ENCODE data around the gene HGFAC. TPM values are rescaled to one million over a fixed set of nuclear protein-coding genes. Genes with fewer than 3 reads are reported as not detected.

Gene HGFAC
- total RNA-seq, 2 donors from 2014 or later = not detected

- H3K4me1 Mint-ChIP-seq (ENCODE audit: low read depth in 2 of 2) = no peaks in the 10 kb centered on the region
- no peaks in the 10 kb centered on the region for H3K9me3 Mint-ChIP-seq
- H3K27me3 Mint-ChIP-seq = peaks cover 0 to 2% of the 10 kb centered on the region in 2 donors
- no peaks in the 10 kb centered on the region for H3K36me3 Mint-ChIP-seq
- DNase-seq (ENCODE audit: low spot score) = no peak
- ATAC-seq = no peak
- no peak overlapping the region for H3K4me3 Mint-ChIP-seq
- no peak overlapping the region for H3K27ac Mint-ChIP-seq
Observed at GRCh38 chr4:3477750-3478430, 36.1 kb downstream of the HGFAC start.

- Mint-ChIP-seq H3K4me1 (ENCODE audit: low read depth in 2 of 2) (no peaks in the 10 kb centered on the region), H3K9me3 (no peaks in the 10 kb centered on the region), H3K4me3 (no peak overlapping the region), H3K27ac (no peak overlapping the region), H3K27me3 (peaks cover 0 to 2% of the 10 kb centered on the region in 2 donors), H3K36me3 (no peaks in the 10 kb centered on the region)
- no peak for DNase-seq (ENCODE audit: low spot score)
- no peak for ATAC-seq
Observed at GRCh38 chr4:3478446-3479357, 36.9 kb downstream of the HGFAC start.

GRCh38 chr4:3479358-3480101 lies 37.8 kb downstream of the HGFAC start:
- H3K4me3 Mint-ChIP-seq = no peak overlapping the region
- ATAC-seq (no peak), DNase-seq (ENCODE audit: low spot score) (no peak)
- H3K4me1 Mint-ChIP-seq (ENCODE audit: low read depth in 2 of 2) = no peaks in the 10 kb centered on the region
- no peaks in the 10 kb centered on the region for H3K36me3 Mint-ChIP-seq
- no peak overlapping the region for H3K27ac Mint-ChIP-seq
- peaks cover 0 to 2% of the 10 kb centered on the region in 2 donors for H3K27me3 Mint-ChIP-seq
- no peaks in the 10 kb centered on the region for H3K9me3 Mint-ChIP-seq

GRCh38 chr4:3480528-3481112 lies 38.9 kb downstream of the HGFAC start:
- Mint-ChIP-seq H3K4me1 (ENCODE audit: low read depth in 2 of 2) (peaks cover 0 to 2% of the 10 kb centered on the region in 2 donors), H3K27ac (no peak overlapping the region), H3K27me3 (peaks cover 0 to 2% of the 10 kb centered on the region in 2 donors), H3K4me3 (no peak overlapping the region), H3K9me3 (no peaks in the 10 kb centered on the region), H3K36me3 (no peaks in the 10 kb centered on the region)
- ATAC-seq = peak; percentile 54 to 78
- peak; percentile 74 for DNase-seq (ENCODE audit: low spot score)

GRCh38 chr4:3481113-3481531 lies 39.4 kb downstream of the HGFAC start:
- no peak for ATAC-seq
- H3K36me3 Mint-ChIP-seq = no peaks in the 10 kb centered on the region
- peaks cover 0 to 2% of the 10 kb centered on the region in 2 donors for H3K4me1 Mint-ChIP-seq (ENCODE audit: low read depth in 2 of 2)
- peaks cover 0 to 2% of the 10 kb centered on the region in 2 donors for H3K27me3 Mint-ChIP-seq
- no peak overlapping the region for H3K4me3 Mint-ChIP-seq
- H3K27ac Mint-ChIP-seq = no peak overlapping the region
- H3K9me3 Mint-ChIP-seq = no peaks in the 10 kb centered on the region
- no peak for DNase-seq (ENCODE audit: low spot score)

- H3K9me3 Mint-ChIP-seq = no peaks in the 10 kb centered on the region
Observed at GRCh38 chr4:3481783-3482393, 40.1 kb downstream of the HGFAC start.

GRCh38 chr4:3482707-3483106 lies 40.9 kb downstream of the HGFAC start:
- no peak overlapping the region for H3K27ac Mint-ChIP-seq
- no peaks in the 10 kb centered on the region for H3K36me3 Mint-ChIP-seq
- peaks cover 0 to 2% of the 10 kb centered on the region in 2 donors for H3K27me3 Mint-ChIP-seq
- ATAC-seq (no peak), DNase-seq (ENCODE audit: low spot score) (no peak)
- H3K4me1 Mint-ChIP-seq (ENCODE audit: low read depth in 2 of 2) = peaks cover 0 to 5% of the 10 kb centered on the region in 2 donors
- no peak overlapping the region for H3K4me3 Mint-ChIP-seq
- no peaks in the 10 kb centered on the region for H3K9me3 Mint-ChIP-seq

More at GRCh38 chr4:3481783-3482393, 40.1 kb downstream of the HGFAC start:
- DNase-seq (ENCODE audit: low spot score) (no peak), ATAC-seq (no peak)
- Mint-ChIP-seq H3K4me1 (ENCODE audit: low read depth in 2 of 2) (peaks cover 0 to 5% of the 10 kb centered on the region in 2 donors), H3K27ac (no peak overlapping the region), H3K36me3 (no peaks in the 10 kb centered on the region), H3K4me3 (no peak overlapping the region), H3K27me3 (peaks cover 0 to 2% of the 10 kb centered on the region in 2 donors)

- Mint-ChIP-seq H3K36me3 (no peaks in the 10 kb centered on the region), H3K4me3 (no peak overlapping the region), H3K27ac (no peak overlapping the region), H3K27me3 (peaks cover 0 to 2% of the 10 kb centered on the region in 2 donors), H3K9me3 (no peaks in the 10 kb centered on the region), H3K4me1 (ENCODE audit: low read depth in 2 of 2) (peaks cover 0 to 7% of the 10 kb centered on the region in 2 donors)
- DNase-seq (ENCODE audit: low spot score) (no peak), ATAC-seq (no peak)
Observed at GRCh38 chr4:3483471-3483921, 41.7 kb downstream of the HGFAC start.

GRCh38 chr4:3484057-3484973 lies 42.5 kb downstream of the HGFAC start:
- Mint-ChIP-seq H3K9me3 (no peaks in the 10 kb centered on the region), H3K4me1 (ENCODE audit: low read depth in 2 of 2) (peaks cover 0 to 15% of the 10 kb centered on the region in 2 donors), H3K27me3 (peaks cover 0 to 2% of the 10 kb centered on the region in 2 donors), H3K27ac (no peak overlapping the region), H3K36me3 (no peaks in the 10 kb centered on the region), H3K4me3 (no peak overlapping the region)
- no peak for DNase-seq (ENCODE audit: low spot score)
- no peak for ATAC-seq

GRCh38 chr4:3485011-3485791 lies 43.4 kb downstream of the HGFAC start:
- peaks cover 0 to 20% of the 10 kb centered on the region in 2 donors for H3K4me1 Mint-ChIP-seq (ENCODE audit: low read depth in 2 of 2)
- H3K4me3 Mint-ChIP-seq = peak overlapping the region; percentile 50
- H3K27ac Mint-ChIP-seq = no peak overlapping the region
- no peak for DNase-seq (ENCODE audit: low spot score)
- ATAC-seq = peak; percentile 49 to 50
- H3K9me3 Mint-ChIP-seq = no peaks in the 10 kb centered on the region
- peaks cover 0 to 2% of the 10 kb centered on the region in 2 donors for H3K27me3 Mint-ChIP-seq
- H3K36me3 Mint-ChIP-seq = no peaks in the 10 kb centered on the region

GRCh38 chr4:3485886-3486540 lies 44.2 kb downstream of the HGFAC start:
- Mint-ChIP-seq H3K4me3 (no peak overlapping the region), H3K4me1 (ENCODE audit: low read depth in 2 of 2) (peaks cover 0 to 23% of the 10 kb centered on the region in 2 donors), H3K27me3 (peaks cover under 1 to 5% of the 10 kb centered on the region in 2 donors), H3K27ac (peak overlapping the region in 1 of 2 donors; percentile 29), H3K36me3 (no peaks in the 10 kb centered on the region), H3K9me3 (no peaks in the 10 kb centered on the region)
- no peak for ATAC-seq
- no peak for DNase-seq (ENCODE audit: low spot score)
